HCT116 (cell line): Measurements from ENCODE around the gene OPCML. TPM values are rescaled to one million over a fixed set of nuclear protein-coding genes. Genes with fewer than 3 reads are reported as not detected.

Experiments used
- ATAC-seq: fragments of 200-7000 bp; cut with Tn5 transposase; 2 replicates; pipeline ENCODE4 v1.9.1; 2020; ENCODE audit warnings: mild to moderate bottlenecking, moderate library complexity
- BruUV-seq: library from RNA; stranded (reverse); fragments of 400-500 nt; replicated peaks from 2 replicates; lab custom pipeline; 2021; lab: Mats Ljungman, UMichigan
- CTCF ChIA-PET: fragments of 300-600 bp; sonication (Branson Sonifier 250); formaldehyde crosslinking; loops from one replicate; lab custom pipeline; 2021; ENCODE audit warnings: antibody characterized with exemption; lab: Charles Lee
- POLR2A ChIA-PET: fragments of 300-600, 350-600 bp; sonication (Branson Sonifier 250); formaldehyde crosslinking; loops from one replicate; lab custom pipeline; 2021; ENCODE audit warnings: antibody characterized with exemption; lab: Charles Lee
- RAD21 ChIA-PET, 2 experiments: fragments of 300-600 bp; sonication (Branson Sonifier 250); formaldehyde crosslinking; loops; one replicate each; lab custom pipeline; 2023; ENCODE audit warnings: low total read pairs in 2 of 2; ENCODE audit not compliant: uncharacterized antibody in 2 of 2, unreplicated experiment in 2 of 2, low non-redundant PET in 1 of 2; lab: Charles Lee
- DNase-seq: peaks from one replicate; pipeline ENCODE4 v3.0.0-alpha.2; 2010; ENCODE audit warnings: low read depth, low spot score
- H2AFZ ChIP-seq: fragments of 200-600 bp; shearing (Covaris generic), sonication (generic); 2 replicates; pipeline ENCODE4 v1.6.1; 2017; ENCODE audit warnings: low read depth, mixed run types, mixed read lengths, antibody characterized with exemption, low read length; ENCODE audit not compliant: poor library complexity, severe bottlenecking
- H3K27ac ChIP-seq: 2 replicates; pipeline ENCODE4 v1.5.1; 2012; ENCODE audit warnings: low read depth, low read length
- H3K27me3 ChIP-seq: fragments of 200-600 bp; sonication (generic); 2 replicates; pipeline ENCODE4 v1.6.1; 2016; ENCODE audit warnings: mixed run types, low read length, mixed read lengths; ENCODE audit not compliant: insufficient read depth
- H3K36me3 ChIP-seq, 2 experiments: fragments of 200-500 bp in 1 of 2; fragments of 200-600 bp in 1 of 2; sonication (Bioruptor generic) in 1 of 2; sonication (generic) in 1 of 2; 2 replicates each; pipeline versions ENCODE4 v1.5.1 to v1.6.1; 2014 to 2016; ENCODE audit warnings: low read length in 2 of 2, inconsistent platforms in 1 of 2, mixed read lengths in 1 of 2, mixed run types in 1 of 2; ENCODE audit not compliant: insufficient read depth in 2 of 2, control insufficient read depth in 1 of 2
- H3K4me1 ChIP-seq, 2 experiments: fragments of 200-600 bp in 1 of 2; sonication (generic) in 1 of 2; 2 replicates each; pipeline versions ENCODE4 v1.5.1 to v1.6.1; 2012 to 2017; ENCODE audit warnings: low read length in 2 of 2, inconsistent platforms in 1 of 2, mild to moderate bottlenecking in 1 of 2, mixed read lengths in 1 of 2, mixed run types in 1 of 2, moderate library complexity in 1 of 2; ENCODE audit not compliant: insufficient read depth in 2 of 2, control insufficient read depth in 1 of 2
- H3K4me2 ChIP-seq: fragments of 200-600 bp; sonication (generic); 2 replicates; pipeline ENCODE4 v1.6.1; 2017; ENCODE audit warnings: mixed run types, low read length, mixed read lengths
- H3K4me3 ChIP-seq, 2 experiments: fragments of 200-600 bp in 1 of 2; sonication (generic) in 1 of 2; replicated peaks in 1 of 2; 2 replicates each; pipeline ENCODE4 v1.5.1; 2011 to 2016; ENCODE audit warnings: low read length in 2 of 2, control low read depth in 1 of 2, low read depth in 1 of 2, mild to moderate bottlenecking in 1 of 2, mixed read lengths in 1 of 2, mixed run types in 1 of 2
- H3K79me2 ChIP-seq: fragments of 200-600 bp; sonication (generic); 2 replicates; pipeline ENCODE4 v1.6.1; 2017; ENCODE audit warnings: mild to moderate bottlenecking, mixed run types, low read length, moderate library complexity, mixed read lengths; ENCODE audit not compliant: insufficient read depth
- H3K9ac ChIP-seq: fragments of 200-600 bp; sonication (generic); 2 replicates; pipeline ENCODE4 v1.6.1; 2016; ENCODE audit warnings: low read length, mixed read lengths
- H3K9me2 ChIP-seq: fragments of 200-600 bp; sonication (generic), shearing (Covaris generic); 2 replicates; pipeline ENCODE4 v1.6.1; 2017; ENCODE audit warnings: mixed run types, mild to moderate bottlenecking, moderate library complexity; ENCODE audit not compliant: insufficient read depth
- H3K9me3 ChIP-seq, 2 experiments: fragments of 200-500 bp in 1 of 2; fragments of 200-600 bp in 1 of 2; sonication (Bioruptor generic) in 1 of 2; sonication (generic) in 1 of 2; 2 replicates each; pipeline ENCODE4 v1.6.1; 2014 to 2017; ENCODE audit warnings: low read length in 2 of 2, mixed read lengths in 2 of 2, inconsistent platforms in 1 of 2, low read depth in 1 of 2, mild to moderate bottlenecking in 1 of 2, mixed run types in 1 of 2, moderate library complexity in 1 of 2; ENCODE audit not compliant: control insufficient read depth in 1 of 2, insufficient read depth in 1 of 2
- H4K20me1 ChIP-seq: fragments of 200-600 bp; sonication (generic), shearing (Covaris generic); 2 replicates; pipeline ENCODE4 v1.6.1; 2017; ENCODE audit warnings: mixed run types, mild to moderate bottlenecking, moderate library complexity; ENCODE audit not compliant: insufficient read depth
- ATF3 ChIP-seq: IDR thresholded peaks from 2 replicates; pipeline ENCODE4 v1.6.1; 2012
- CBX3 ChIP-seq: IDR thresholded peaks from 2 replicates; pipeline ENCODE4 v1.6.1; 2012; ENCODE audit warnings: low read depth
- EGR1 ChIP-seq: IDR thresholded peaks from 2 replicates; pipeline ENCODE4 v1.6.1; 2012; ENCODE audit warnings: low read depth
- ELF1 ChIP-seq: IDR thresholded peaks from 2 replicates; pipeline ENCODE4 v1.6.1; 2012; ENCODE audit warnings: low read depth, borderline replicate concordance
- EZH2 ChIP-seq: fragments of 200-600 bp; sonication (generic); IDR thresholded peaks from 2 replicates; pipeline ENCODE4 v1.6.1; 2017; ENCODE audit warnings: antibody characterized with exemption, mixed run types
- POLR2A ChIP-seq: IDR thresholded peaks from 2 replicates; pipeline ENCODE4 v1.7.0; 2011; ENCODE audit warnings: borderline replicate concordance; ENCODE audit not compliant: insufficient read depth, insufficient read length; ENCODE audit errors: extremely low read depth
- POLR2AphosphoS5 ChIP-seq: IDR thresholded peaks from 2 replicates; pipeline ENCODE4 v1.6.1; 2011; ENCODE audit warnings: mild to moderate bottlenecking, low read depth, low read length, moderate library complexity
- REST ChIP-seq: IDR thresholded peaks from 2 replicates; pipeline ENCODE4 v1.6.1; 2012; ENCODE audit warnings: low read depth
- SP1 ChIP-seq: IDR thresholded peaks from 2 replicates; pipeline ENCODE4 v1.6.1; 2012; ENCODE audit warnings: low read depth
- SRF ChIP-seq: IDR thresholded peaks from 2 replicates; pipeline ENCODE4 v1.6.1; 2012; ENCODE audit warnings: low read depth
- TCF7L2 ChIP-seq: IDR thresholded peaks from 2 replicates; pipeline ENCODE4 v1.7.0; 2011; ENCODE audit warnings: borderline replicate concordance, inconsistent platforms; ENCODE audit not compliant: insufficient read depth, insufficient read length; ENCODE audit errors: extremely low read depth
- ZBTB33 ChIP-seq: IDR thresholded peaks from 2 replicates; pipeline ENCODE4 v1.6.1; 2011; ENCODE audit warnings: mild to moderate bottlenecking, low read length, moderate library complexity; ENCODE audit not compliant: insufficient replicate concordance; ENCODE audit errors: extremely low read depth
- ZFX ChIP-seq: fragments of 450-650 bp; IDR thresholded peaks from 2 replicates; pipeline ENCODE4 v1.6.1; 2017
- ZNF274 ChIP-seq: fragments of 200-500 bp; sonication (Bioruptor generic); IDR thresholded peaks from 2 replicates; pipeline ENCODE4 v1.6.1; 2014; ENCODE audit warnings: mild to moderate bottlenecking, low read depth, low read length, inconsistent platforms
- intact Hi-C: fragments of 100-400 bp; cut with micrococcal nuclease; formaldehyde crosslinking; loops from 2 replicates; pipeline ENCODE4 v1.10.0; 2022
- total RNA-seq: library from RNA; stranded (reverse); gene quantifications from one replicate; pipeline ENCODE4 v1.2.1, GENCODE V29; 2021; ENCODE audit not compliant: unreplicated experiment

Gene OPCML
- total RNA-seq, 1 experiment from 2014 or later = not detected

GRCh38 chr11:133360860-133361688 lies 171.2 kb downstream of the OPCML start:
- H2AFZ ChIP-seq = no peak overlapping the region
- no TSS peak for BruUV-seq
- no peaks in the 10 kb centered on the region for H3K9me2 ChIP-seq
- no peak overlapping the region for H3K27ac ChIP-seq
- no peaks in the 10 kb centered on the region for H3K36me3 ChIP-seq
- H3K4me3 ChIP-seq = no peak overlapping the region
- RAD21 ChIA-PET = no interaction called here
- no peaks in the 10 kb centered on the region for H3K79me2 ChIP-seq
- POLR2A ChIA-PET = no interaction called here
- no peaks in the 10 kb centered on the region for H4K20me1 ChIP-seq
- ATAC-seq (no peak), DNase-seq (no peak)
- CTCF ChIA-PET = no interaction called here
- peaks cover 0 to 4% of the 10 kb centered on the region in 2 experiments; a peak in 2 of 4 replicates for H3K9me3 ChIP-seq
- intact Hi-C loops = no loop called here
- no peaks in the 10 kb centered on the region for H3K27me3 ChIP-seq
- no peak overlapping the region for H3K4me2 ChIP-seq
- no peak overlapping the region for H3K9ac ChIP-seq
- no peaks in the 10 kb centered on the region for H3K4me1 ChIP-seq
- TF ChIP-seq ZFX = no peak
- no peak for TF ChIP-seq ELF1
- no peak for TF ChIP-seq CBX3
- TF ChIP-seq SRF = no peak
- no peak for TF ChIP-seq ZBTB33
- TF ChIP-seq POLR2A = no peak
- TF ChIP-seq POLR2AphosphoS5 = no peak
- TF ChIP-seq TCF7L2 = no peak
- TF ChIP-seq EGR1 = no peak
- TF ChIP-seq EZH2 = no peak
- no peak for TF ChIP-seq REST
- TF ChIP-seq ZNF274 = no peak
- no peak for TF ChIP-seq ATF3
- no peak for TF ChIP-seq SP1
